Keratinocyte (primary cell): Measurements from ENCODE around the gene PRDM11. TPM values are rescaled to one million over a fixed set of nuclear protein-coding genes. Genes with fewer than 3 reads are reported as not detected.

Experiments used
- DNase-seq: peaks from one replicate; pipeline ENCODE4 v3.0.0-alpha.2; 2011; ENCODE audit warnings: low read depth, missing footprints, low spot score
- FAIRE-seq: peaks from 2 replicates; lab custom pipeline; 2011; peaks lifted over from hg19 to GRCh38; lab: Jason Lieb, UNC
- H2AFZ ChIP-seq: 2 replicates; pipeline ENCODE4 v1.6.0; 2012; ENCODE audit warnings: low read length, control low read depth, inconsistent platforms; ENCODE audit not compliant: control insufficient read depth
- H3K27ac ChIP-seq: 2 replicates; pipeline ENCODE4 v1.5.1; 2011; ENCODE audit warnings: low read length; ENCODE audit not compliant: control insufficient read depth, insufficient read depth
- H3K27me3 ChIP-seq: 3 replicates; pipeline ENCODE4 v1.6.0; 2011; ENCODE audit warnings: low read length; ENCODE audit not compliant: control insufficient read depth, insufficient read depth; ENCODE audit errors: extremely low read depth
- H3K36me3 ChIP-seq, 2 experiments: 2 replicates in 1 of 2; 3 replicates in 1 of 2; pipeline ENCODE4 v1.5.1; 2011; ENCODE audit warnings: low read length in 2 of 2, mild to moderate bottlenecking in 1 of 2; ENCODE audit not compliant: control insufficient read depth in 2 of 2, insufficient read depth in 2 of 2; ENCODE audit errors: extremely low read depth in 1 of 2
- H3K4me1 ChIP-seq: 3 replicates; pipeline ENCODE4 v1.5.1; 2011; ENCODE audit warnings: low read length; ENCODE audit not compliant: control insufficient read depth, insufficient read depth; ENCODE audit errors: extremely low read depth
- H3K4me2 ChIP-seq: 3 replicates; pipeline ENCODE4 v1.6.0; 2011; ENCODE audit warnings: low read depth, low read length; ENCODE audit not compliant: control insufficient read depth, insufficient read depth; ENCODE audit errors: extremely low read depth
- H3K4me3 ChIP-seq, 3 experiments: fragments of 200-600 bp in 1 of 3; sonication (generic) in 1 of 3; 2 replicates in 2 of 3; 3 replicates in 1 of 3; pipeline ENCODE4 v1.5.1; 2011 to 2016; ENCODE audit warnings: low read length in 3 of 3, mild to moderate bottlenecking in 3 of 3, control low read depth in 2 of 3, inconsistent platforms in 1 of 3, low read depth in 1 of 3, mixed read lengths in 1 of 3, mixed run types in 1 of 3, moderate library complexity in 1 of 3; ENCODE audit not compliant: control insufficient read depth in 2 of 3, insufficient read depth in 2 of 3; ENCODE audit errors: extremely low read depth in 1 of 3
- H3K79me2 ChIP-seq: 2 replicates; pipeline ENCODE4 v1.6.0; 2012; ENCODE audit warnings: low read length; ENCODE audit not compliant: control insufficient read depth, insufficient read depth
- H3K9ac ChIP-seq: 3 replicates; pipeline ENCODE4 v1.6.0; 2011; ENCODE audit warnings: low read length; ENCODE audit not compliant: control insufficient read depth, insufficient read depth; ENCODE audit errors: extremely low read depth
- H3K9me1 ChIP-seq: 3 replicates; pipeline ENCODE4 v1.6.0; 2011; ENCODE audit warnings: low read length; ENCODE audit not compliant: control insufficient read depth, insufficient read depth; ENCODE audit errors: extremely low read depth
- H3K9me3 ChIP-seq: 2 replicates; pipeline ENCODE4 v1.5.1; 2012; ENCODE audit warnings: low read depth, low read length; ENCODE audit not compliant: control insufficient read depth
- H4K20me1 ChIP-seq: 3 replicates; pipeline ENCODE4 v1.6.0; 2011; ENCODE audit warnings: low read length; ENCODE audit not compliant: control insufficient read depth, insufficient read depth; ENCODE audit errors: extremely low read depth
- EZH2 ChIP-seq: IDR thresholded peaks from one replicate; pipeline ENCODE4 v1.6.1; 2012; ENCODE audit warnings: inconsistent platforms, mild to moderate bottlenecking, low read length, moderate library complexity
- dilution Hi-C: fragments of 300-500 bp; cut with MboI; formaldehyde crosslinking; loops from one replicate; pipeline ENCODE4 v1.7.0; 2020; ENCODE audit warnings: low sequenced_read_pairs; ENCODE audit not compliant: extremely low pct_ligation_motif_present
- polyA plus RNA-seq, 5 experiments: library from polyadenylated mRNA; depleted of rRNA in 3 of 5; stranded (reverse) in 3 of 5; stranded (forward) in 1 of 5; unstranded in 1 of 5; fragments of >200 nt; gene quantifications; 1 replicate in 1 of 5; 2 replicates in 3 of 5; 3 replicates in 1 of 5; pipeline versions ENCODE4 v1.2.1 to v1.2.3, GENCODE V29; 2011 to 2012; ENCODE audit warnings: missing spikeins in 2 of 5, low read depth in 1 of 5, low replicate concordance in 1 of 5
- TF ChIP-seq, protein P1 (sequence below), 3 experiments: IDR thresholded peaks in 1 of 3; conservative IDR thresholded peaks in 1 of 3; optimal IDR thresholded peaks in 1 of 3; 2 replicates in 2 of 3; 3 replicates in 1 of 3; pipeline versions ENCODE3 to v1.5.1; 2011; ENCODE audit warnings: low read length in 3 of 3, mild to moderate bottlenecking in 3 of 3, moderate library complexity in 2 of 3, control low read depth in 1 of 3, inconsistent platforms in 1 of 3; ENCODE audit not compliant: insufficient read depth in 2 of 3; ENCODE audit errors: extremely low read depth in 1 of 3

The PRDM11 gene
- polyA plus RNA-seq, 1 donor (not counting 4 experiments of a cell fraction or from before 2014, with no cell fraction given), result 2.1 TPM

DNA sequence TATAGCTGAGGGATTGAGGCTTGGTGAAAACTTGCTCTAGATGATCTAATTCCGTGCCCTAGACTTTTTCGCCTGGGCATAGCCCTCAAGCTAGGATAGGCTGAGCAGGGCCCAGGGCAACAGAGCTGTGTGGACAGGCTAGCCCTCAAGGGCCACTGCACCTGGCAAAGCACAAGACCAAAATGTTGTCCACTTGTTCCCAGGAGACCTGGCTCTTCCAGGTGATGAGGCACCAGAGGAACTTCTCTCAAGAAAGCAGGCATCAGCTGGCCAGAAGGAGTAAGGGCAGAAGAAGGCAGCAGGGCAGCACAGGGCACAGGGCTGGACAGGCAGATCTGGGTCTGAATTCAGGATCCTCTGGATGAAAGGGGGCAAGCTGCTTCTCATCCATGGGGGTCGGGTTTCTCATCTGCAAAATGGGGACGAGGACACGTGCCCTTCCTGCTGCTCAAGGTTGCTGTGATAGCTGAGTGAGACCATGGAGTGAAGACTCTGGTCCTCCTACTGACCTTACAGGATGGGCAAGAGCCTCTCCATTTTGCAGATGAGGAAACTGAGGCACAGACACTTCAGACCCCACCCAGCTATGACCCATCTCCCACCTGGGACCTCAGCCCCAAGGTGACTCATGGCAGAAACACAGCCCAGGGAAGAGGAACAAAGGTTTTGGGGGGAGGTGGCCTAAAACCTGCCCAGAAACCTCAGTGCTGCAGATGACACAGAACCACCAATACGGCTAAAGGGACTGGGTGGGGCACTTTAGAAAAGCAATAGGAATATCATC, 42.2 kb upstream of the PRDM11 start:
- H3K9ac ChIP-seq, result no peak overlapping the region
- no peaks in the 10 kb centered on the region for H3K27me3 ChIP-seq
- no peaks in the 10 kb centered on the region for H3K9me1 ChIP-seq
- DNase-seq (no peak), FAIRE-seq (no peak)
- dilution Hi-C loops, result no loop called here
- peaks cover 14% of the 10 kb centered on the region for H3K4me1 ChIP-seq
- no peaks in the 10 kb centered on the region for H3K9me3 ChIP-seq
- H4K20me1 ChIP-seq, result no peaks in the 10 kb centered on the region
- no peak overlapping the region for H3K4me2 ChIP-seq
- no peaks in the 10 kb centered on the region for H3K79me2 ChIP-seq
- H3K4me3 ChIP-seq, result no peak overlapping the region
- TF ChIP-seq, protein P1, sequence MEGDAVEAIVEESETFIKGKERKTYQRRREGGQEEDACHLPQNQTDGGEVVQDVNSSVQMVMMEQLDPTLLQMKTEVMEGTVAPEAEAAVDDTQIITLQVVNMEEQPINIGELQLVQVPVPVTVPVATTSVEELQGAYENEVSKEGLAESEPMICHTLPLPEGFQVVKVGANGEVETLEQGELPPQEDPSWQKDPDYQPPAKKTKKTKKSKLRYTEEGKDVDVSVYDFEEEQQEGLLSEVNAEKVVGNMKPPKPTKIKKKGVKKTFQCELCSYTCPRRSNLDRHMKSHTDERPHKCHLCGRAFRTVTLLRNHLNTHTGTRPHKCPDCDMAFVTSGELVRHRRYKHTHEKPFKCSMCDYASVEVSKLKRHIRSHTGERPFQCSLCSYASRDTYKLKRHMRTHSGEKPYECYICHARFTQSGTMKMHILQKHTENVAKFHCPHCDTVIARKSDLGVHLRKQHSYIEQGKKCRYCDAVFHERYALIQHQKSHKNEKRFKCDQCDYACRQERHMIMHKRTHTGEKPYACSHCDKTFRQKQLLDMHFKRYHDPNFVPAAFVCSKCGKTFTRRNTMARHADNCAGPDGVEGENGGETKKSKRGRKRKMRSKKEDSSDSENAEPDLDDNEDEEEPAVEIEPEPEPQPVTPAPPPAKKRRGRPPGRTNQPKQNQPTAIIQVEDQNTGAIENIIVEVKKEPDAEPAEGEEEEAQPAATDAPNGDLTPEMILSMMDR (optimal IDR thresholded peaks at IDR 0.05 in 1 of 3, IDR thresholded peaks at IDR 0.05 in 1 of 3, conservative IDR thresholded peaks at IDR 0.05 in 1 of 3; ENCODE audit: extremely low read depth in 1 of 3, insufficient read depth in 2 of 3, low read length in 3 of 3), result no peak
- TF ChIP-seq EZH2, result no peak
- H3K27ac ChIP-seq, result no peak overlapping the region
- no peaks in the 10 kb centered on the region for H3K36me3 ChIP-seq
- no peak overlapping the region for H2AFZ ChIP-seq

DNA sequence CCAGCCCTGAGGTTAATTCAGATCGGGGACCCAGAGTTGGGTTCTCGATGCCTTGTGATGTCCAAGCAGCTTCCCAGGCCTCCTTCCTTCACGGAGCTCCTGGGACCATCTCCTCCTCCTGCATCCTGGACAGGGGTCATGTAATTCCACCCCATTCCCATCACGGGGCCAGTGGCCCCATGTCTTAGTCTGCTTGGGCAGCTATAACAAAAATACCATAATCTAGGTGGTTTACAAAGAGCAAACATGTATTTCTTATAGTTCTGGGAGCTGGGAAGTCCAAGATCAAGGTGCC, 41.7 kb upstream of the PRDM11 start:
- Histone ChIP-seq H3K9me1 (no peaks in the 10 kb centered on the region), H2AFZ (no peak overlapping the region), H4K20me1 (no peaks in the 10 kb centered on the region), H3K36me3 (no peaks in the 10 kb centered on the region), H3K9me3 (no peaks in the 10 kb centered on the region), H3K4me3 (no peak overlapping the region), H3K79me2 (no peaks in the 10 kb centered on the region), H3K4me2 (no peak overlapping the region), H3K27ac (no peak overlapping the region), H3K27me3 (no peaks in the 10 kb centered on the region), H3K9ac (no peak overlapping the region), H3K4me1 (peaks cover 14% of the 10 kb centered on the region)
- dilution Hi-C loops, result no loop called here
- no peak for DNase-seq
- no peak for TF ChIP-seq EZH2
- TF ChIP-seq, protein P1 (optimal IDR thresholded peaks at IDR 0.05 in 1 of 3, IDR thresholded peaks at IDR 0.05 in 1 of 3, conservative IDR thresholded peaks at IDR 0.05 in 1 of 3; ENCODE audit: extremely low read depth in 1 of 3, insufficient read depth in 2 of 3, low read length in 3 of 3), result no peak
- FAIRE-seq, result no peak
